GM18867 (cell line): ENCODE results near the gene ANK3.

Experiments used
- ATAC-seq: cut with Tn5 transposase; IDR thresholded peaks from one replicate; pipeline ENCODE4 v1.9.1; 2021; ENCODE audit warnings: mild to moderate bottlenecking, moderate library complexity; ENCODE audit not compliant: unreplicated experiment

Gene ANK3

GRCh38 chr10:60003651-60004523, 385.8 kb downstream of the ANK3 start:
- no peak for ATAC-seq

DNA sequence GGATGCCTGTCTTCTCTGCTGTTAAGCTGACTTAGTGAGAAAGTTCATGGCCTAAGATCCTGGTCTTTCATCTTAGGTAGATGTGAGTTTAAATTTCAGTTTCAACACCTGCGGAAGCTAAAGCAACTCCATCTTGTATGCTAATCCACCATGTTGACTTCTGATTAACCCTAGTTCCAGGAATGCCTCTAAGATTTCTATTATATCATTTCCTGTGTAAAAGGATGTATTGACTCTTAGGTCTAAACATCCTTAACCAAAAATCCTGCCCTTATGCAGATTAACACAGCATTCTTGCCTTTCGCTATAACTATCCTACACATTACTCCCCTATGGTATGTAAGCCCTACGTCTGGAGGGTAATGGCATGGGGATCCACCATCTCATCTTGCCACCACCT, 388.9 kb downstream of the ANK3 start:
- no peak for ATAC-seq

DNA sequence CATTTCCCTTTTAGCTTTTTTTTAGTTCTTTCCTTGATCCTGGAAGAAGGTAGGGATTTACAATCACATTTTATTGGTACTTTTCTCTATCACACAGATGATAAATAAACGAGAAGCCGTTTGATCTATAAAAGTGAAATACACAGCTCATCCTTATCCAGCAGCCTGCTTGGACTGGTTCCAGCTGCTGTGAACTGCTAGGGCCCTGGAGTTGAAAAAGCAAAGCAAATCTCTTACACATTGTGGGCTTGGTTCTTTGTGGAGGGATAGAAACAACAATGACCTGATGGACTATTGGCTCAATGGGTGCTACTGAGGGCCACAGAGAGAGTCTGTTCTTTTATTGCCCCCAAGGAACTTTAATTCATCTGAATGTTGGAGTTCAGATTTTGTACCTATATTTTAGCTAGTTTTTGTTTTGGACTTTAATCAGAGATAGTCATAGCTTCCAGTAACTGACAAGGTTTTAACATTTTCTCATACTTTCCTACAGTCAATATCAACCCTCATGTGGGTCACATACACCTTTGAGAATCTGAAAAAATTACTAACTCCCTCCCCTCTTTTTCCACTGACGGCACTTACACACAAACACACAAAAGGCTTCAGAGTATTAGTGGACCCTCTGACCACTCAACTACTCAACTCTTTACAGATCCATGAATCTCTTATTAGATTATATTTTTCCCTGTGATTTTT, 391.7 kb downstream of the ANK3 start:
- no peak for ATAC-seq

DNA sequence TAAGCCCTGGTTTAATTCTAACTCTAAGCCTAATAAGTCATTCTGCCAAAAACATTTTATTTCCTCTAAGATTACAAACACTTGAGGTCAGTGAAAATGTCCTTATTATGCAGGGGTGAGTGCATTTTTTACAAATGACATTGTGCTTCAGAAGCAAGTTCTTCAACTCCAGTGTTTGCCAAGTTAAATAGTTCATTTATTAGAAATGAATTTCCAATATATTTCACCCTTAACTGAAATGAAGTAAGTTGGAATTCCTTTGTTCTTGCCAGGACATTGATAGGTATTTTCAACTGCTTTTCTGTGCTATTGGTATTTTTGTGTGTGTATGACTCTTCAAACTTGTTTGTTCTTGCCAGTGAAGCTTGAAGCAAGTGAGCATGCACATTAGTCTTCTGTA, 393.8 kb downstream of the ANK3 start:
- no peak for ATAC-seq

- ATAC-seq = no peak
Observed at GRCh38 chr10:59993931-59994330, 395.7 kb downstream of the ANK3 start.

DNA sequence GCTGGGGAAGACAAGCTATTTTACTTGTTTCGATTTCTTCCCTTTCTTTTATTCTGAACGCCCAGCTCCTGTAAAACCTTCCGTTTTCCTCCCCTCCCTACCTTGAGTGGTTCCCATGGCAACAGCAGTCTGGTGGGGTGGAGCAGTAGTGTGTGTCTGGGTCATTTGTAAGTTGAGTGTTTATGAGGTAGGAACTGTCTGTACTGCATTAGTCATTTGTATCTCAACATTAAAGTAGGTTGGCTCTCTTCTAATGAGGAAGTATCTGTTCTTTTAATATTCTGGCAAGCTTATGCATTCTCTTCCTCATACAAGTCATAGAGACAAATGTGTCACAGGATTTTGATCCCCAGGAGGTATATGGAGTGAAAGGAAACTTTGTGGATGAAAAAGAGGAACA, 398.0 kb downstream of the ANK3 start:
- ATAC-seq = no peak

GRCh38 chr10:59991117-59991516, 398.6 kb downstream of the ANK3 start:
- ATAC-seq = no peak

- no peak for ATAC-seq
Observed at GRCh38 chr10:59985639-59986038, 404.0 kb downstream of the ANK3 start.

GRCh38 chr10:59984415-59984814, 405.3 kb downstream of the ANK3 start:
- no peak for ATAC-seq

GRCh38 chr10:59980356-59980755, 409.3 kb downstream of the ANK3 start:
- ATAC-seq = no peak

DNA sequence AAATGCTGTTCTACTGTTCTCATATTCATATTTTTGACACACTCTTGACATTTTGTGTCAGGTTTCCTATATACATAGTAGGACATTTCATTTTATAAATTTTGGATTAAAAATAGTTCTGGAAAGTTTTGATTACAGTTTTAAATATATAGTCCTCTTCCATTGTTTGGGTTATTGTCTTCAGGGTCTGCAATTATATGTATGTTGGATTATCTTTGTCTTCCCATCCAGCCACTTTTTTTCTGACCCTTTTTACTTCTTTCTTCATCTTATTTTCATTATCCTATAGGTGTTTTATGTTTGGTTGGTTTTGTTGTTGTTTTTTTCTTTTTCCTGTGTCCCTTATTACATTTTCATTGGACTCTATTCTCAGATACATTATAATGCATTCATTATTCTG, 412.2 kb downstream of the ANK3 start:
- ATAC-seq = no peak

DNA sequence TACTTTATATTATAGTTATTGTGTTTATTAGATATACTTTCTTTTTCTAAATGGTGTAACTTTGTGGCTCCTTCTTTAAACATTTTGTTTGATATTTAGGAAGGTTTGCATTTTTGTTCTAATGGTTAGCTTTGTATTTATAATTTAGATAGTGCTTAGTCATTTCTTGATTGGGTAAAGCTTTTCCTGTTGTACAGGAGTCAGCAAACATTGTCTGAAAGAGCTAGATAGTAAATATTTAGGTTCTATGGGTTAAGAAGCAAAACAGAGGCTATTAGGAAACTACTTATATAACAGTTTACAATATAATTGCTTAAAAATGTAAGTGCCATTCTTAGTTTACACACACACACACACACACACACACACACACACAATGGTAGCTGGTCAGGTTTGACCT, 412.8 kb downstream of the ANK3 start:
- no peak for ATAC-seq
